GM21526 (cell line): ENCODE measurements around the gene GADD45B.
"Not testable (repeated sequence)": the region's sequence is repeated elsewhere in the genome, so short reads cannot be mapped to it uniquely, and the experiment has no call there.

Experiments
- ATAC-seq: cut with Tn5 transposase; IDR thresholded peaks from one replicate; pipeline ENCODE4 v1.9.1; 2021; ENCODE audit warnings: moderate library complexity; ENCODE audit not compliant: unreplicated experiment, low FRiP score

GADD45B gene

DNA sequence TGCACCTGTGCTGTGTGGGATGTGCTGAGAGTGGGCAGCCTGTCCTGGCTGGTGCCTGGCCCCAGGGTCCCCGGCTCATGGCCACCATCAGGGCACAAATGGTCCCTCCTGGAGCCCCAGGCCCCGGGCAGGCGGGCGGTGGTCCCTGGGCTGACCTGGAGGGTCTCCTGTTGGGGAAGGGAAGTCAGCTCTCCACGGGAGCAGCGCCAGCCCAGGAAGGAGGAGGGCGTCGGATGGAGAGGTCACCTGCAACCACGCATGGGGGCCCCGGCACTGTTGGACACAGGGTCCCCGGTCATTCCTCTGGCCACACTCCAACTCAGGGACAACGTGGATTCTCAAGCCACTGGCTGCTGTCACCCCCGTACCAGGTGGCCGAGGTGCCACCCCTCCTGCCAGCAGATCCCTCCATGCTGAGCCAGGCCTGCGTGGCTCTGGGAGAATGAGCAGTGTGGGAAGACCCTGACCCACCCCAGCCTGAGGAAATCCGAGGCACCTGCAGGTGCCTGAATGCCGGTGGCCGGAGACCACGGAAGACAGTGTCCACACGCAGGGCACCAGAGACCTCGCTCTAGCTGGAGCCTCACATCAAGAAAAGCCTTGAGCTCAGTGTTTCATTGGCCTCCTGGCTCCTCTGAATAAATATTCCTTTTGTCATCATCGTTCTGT lies 32.7 kb upstream of the GADD45B start:
- no peak for ATAC-seq

DNA sequence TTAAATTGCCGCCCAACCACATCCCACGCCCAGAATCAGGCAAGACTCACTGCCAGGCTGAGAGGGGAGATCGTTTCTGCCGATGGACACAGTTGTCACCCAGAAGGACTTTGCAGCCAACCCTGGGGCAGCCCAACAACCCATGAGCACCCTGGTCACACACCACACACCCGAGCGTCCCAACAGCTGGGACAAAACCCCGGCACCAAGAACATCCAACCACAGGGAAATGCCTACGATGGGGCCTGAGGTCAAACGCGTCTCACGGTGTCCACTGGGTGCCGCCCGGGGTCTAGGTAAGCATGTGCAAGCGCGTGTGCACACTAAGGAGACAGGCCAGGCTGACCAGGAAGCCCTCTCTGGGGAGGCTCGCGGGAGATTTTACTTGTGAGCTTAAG lies 32.1 kb upstream of the GADD45B start:
- no peak for ATAC-seq

DNA sequence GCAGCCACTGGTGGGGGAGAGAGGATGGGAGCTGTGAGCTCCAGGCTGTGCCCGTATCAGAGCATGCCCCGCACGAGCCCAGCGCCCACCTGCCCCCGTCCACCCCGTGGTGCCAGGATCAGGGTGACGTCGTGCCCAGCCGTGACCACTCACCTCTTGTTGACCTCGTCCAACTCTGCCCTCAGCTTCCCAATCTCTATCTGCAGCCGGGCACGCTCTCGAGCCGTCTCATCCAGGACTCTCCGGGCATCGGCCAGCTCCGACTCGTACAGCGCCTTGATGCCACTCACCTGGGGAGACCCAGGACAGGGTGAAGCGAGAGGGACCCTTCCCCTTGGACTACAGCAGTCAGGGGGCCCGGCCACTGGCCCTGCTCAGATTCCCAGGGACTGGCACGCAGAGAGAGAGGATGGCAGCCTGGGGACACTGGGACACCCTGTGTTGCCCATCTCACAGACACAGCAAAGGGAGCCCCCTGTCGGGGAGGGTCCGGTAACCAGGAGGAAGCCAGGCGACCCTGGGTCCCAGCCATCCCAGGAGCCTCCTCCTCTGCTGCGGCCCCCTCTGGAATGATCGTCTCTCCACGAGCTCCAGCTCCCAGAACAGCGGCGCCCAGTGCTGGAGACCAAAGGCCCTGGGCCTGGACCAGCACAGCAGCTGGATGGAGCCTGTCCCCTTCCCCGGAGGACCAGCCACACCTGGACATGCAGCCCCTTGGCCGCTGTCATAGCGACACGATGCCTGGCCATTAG lies 31.5 kb upstream of the GADD45B start:
- ATAC-seq = no peak

DNA sequence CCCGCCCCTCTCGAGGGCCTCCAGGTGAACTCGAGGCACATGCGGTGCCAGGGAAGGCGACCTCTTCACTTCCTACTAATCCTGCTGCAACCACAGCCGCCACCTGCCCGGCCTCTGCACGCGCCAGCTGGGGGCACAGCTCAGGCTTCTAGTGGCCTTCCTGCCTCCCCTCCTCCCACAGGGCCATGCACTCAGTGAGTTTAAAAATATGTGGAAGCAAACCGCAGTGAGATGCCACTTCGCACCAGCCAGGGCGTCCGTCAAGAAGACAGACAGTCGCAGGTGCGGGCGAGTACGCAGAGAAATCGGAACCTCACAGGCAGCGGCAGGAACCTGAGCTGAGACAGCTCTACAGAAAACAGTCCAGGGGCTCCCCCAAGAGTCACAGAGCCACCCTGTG lies 29.5 kb upstream of the GADD45B start:
- ATAC-seq = no peak

DNA sequence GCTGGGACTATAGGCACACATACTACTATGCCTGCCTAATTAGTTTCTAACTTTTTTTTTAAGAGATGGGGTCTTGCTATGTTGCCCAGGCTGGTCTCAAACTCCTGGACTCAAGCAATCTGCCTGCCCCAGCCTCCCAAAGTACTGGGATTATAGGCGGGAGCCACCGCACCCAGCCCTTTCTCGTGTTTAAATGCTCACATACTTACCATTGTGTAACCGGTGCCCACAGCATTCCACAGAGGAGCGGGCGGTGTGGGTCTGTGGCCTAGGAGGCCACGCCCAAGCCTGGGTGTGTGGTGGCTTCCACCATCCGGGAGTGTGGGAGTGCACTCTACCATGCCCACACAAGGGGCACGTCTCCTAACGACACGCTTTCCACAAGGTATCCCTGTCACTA lies 26.9 kb upstream of the GADD45B start:
- ATAC-seq = no peak

DNA sequence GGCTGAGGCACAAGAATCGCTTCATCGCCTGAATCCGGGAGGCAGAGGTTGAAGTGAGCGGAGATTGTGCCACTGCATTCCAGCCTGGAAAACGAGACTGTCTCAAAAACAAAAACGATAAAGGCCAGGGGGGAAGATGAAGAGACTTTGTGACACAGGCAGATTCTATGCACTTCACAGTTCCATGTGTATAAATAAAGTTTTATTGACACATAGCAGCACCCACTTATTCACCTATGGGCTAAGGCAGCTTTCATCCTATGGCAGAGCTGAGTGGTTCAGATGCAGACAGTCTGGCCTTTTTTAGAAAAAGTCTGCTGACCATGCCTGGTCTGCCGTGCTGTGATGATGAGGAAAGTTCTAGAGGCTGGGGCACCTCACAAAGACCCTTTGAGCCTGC lies 24.8 kb upstream of the GADD45B start:
- no peak for ATAC-seq

DNA sequence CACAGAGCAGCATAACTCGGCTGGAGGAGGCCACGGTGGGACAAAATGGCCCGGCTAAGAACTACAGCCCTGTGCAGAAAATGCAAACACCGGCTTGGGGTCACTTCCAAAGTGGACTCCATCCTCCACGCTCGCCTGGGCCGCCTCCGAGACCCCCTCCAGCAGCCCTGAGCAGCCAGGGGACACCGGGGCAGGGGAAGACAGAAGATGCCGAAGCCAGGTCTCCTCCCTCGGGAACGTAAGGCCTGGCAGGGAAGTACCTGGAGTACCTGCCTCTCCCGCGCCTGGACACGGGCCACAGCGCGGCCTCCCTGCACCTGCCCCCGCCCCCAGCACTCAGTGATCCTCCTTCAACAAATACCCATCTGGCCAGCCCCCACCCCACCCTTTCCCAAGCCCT lies 24.2 kb upstream of the GADD45B start:
- ATAC-seq = no peak

DNA sequence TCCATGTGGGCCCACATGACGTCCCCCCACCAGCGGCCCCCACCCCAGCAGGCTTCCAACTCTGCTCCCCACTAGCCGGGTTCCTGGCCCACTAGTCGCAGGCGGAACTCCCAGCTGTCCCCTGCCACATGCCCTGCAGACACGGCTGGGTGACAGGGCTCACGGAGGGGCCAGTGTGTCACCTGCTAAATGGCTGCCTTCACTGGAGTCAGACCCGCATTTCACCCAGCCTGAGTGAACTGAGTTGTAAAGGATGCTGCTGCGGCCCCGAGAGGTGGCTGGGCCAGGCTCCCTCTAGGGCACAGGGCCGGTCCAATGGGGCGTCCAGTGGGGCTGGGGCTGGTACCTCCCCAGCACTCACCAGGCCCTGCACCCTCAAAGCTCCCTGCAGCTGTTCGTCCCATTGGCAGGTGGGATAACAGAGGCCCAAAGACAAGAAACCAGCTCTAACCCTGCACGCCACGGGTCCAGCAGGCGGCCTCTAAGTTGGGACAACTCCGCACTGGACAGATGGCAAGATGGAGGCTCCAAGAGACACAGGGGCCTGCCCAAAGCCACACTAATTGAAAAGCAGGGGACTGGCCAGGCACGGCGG lies 22.4 kb upstream of the GADD45B start:
- no peak for ATAC-seq

DNA sequence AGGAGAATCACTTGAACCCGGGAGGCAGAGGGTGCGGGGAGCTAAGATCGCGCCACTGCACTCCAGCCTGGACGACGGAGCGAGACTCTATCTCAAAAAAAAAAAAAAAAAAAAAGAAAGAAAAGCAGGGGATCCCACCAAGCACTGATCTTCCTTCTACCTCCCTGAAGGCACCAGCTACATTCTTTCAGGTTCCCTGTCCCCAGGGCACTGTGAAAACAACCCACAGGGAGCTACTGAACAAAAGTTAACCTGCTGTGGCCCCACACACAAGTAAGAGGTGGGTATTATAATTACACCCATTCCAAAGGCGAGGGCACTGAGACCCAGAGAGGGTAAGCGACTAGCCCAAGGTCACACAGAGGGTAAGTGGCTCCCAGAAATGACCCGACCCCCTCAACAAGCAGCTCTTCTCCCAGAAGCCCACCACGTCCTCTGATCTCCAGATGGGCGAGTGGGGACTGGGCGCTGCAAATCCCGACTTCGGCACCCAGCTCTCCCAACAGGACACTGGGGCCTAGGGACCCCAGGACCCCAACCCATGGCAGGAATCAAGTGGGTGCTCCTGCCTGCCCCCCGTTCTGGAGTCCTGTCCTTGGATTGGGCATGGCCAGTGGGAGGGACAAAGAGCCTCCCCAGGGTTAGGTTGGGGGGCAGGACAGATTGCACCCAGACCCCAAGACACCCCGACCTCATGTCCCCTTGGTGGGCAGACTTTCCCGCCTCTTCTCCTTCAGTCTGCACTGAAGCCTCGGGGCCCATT lies 21.5 kb upstream of the GADD45B start:
- ATAC-seq = no peak

DNA sequence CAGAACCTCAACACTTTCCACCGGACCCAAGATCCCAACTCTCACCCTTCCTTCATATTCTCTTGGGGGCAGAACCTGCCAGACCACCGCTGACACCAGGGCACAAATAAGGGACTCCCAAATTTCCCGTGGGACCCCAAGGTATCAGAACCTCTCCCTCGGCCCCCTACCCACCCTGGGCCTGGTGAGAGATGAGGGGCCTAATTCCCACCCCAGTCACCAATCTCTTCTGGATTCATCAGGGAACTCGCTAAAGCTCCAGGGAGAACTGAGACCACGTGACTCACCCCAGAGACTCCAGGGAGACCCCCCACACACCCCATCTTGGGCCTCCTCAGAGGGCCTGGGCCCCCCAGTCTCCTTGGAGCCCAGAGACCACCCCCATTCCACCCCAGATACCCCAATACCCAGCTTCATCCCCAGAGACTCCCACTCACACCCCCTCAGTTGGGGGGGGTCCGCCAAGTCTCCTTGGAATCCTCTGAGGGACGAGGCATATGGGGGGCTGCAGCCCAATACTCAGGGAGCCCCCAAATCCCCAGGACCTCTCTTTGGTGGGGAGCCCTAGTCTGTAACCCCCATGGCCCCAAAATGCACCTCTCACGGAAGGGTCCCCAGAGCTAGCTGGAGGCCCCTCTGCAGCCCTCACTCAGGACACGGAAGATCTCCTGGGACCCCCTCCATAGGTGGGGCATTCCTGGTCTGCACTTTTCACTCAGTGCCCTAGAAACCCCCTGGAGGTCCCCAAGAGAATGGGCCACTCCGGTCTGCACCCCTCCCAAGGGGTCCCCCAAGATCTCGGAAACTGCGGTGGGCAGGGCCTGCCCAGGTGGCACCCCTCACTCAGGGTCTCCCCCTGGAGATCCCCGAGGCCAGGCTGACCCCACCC lies 20.7 kb upstream of the GADD45B start:
- ATAC-seq = no peak

DNA sequence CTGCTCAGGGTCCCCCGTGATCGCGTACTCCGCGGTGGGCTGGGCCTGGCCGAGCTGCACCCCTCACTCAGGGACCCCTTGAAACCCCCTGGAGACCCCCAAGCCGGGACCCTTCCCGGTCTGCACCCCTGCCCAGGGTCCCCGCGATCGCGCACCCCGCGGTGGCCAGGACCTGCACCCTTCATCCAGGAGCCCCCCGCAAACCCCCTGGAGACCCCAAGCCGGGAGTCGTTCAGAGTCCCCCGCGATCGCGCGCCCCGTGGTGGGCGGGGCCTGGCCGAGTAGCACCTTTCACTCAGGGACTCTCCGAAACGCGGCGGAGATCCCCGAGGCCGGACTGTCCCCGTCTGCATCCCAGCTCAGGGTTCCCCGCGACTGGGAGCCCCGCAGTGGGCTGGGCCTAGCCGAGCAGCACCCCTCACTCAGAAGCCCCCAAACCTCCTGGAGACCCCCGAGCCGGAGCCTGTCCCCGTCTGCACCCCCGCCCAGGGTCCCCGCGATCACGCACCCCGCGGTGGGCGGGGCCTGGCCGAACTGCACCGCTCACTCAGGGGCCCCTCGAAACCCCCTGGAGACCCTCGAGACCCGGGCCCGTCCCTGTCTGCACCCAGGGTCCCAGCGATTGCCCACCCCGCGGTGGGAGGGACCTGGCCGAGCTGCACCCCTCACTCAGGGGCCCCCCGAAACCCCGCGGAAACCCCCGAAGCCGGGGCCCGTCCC lies 19.9 kb upstream of the GADD45B start:
- no peak for ATAC-seq

DNA sequence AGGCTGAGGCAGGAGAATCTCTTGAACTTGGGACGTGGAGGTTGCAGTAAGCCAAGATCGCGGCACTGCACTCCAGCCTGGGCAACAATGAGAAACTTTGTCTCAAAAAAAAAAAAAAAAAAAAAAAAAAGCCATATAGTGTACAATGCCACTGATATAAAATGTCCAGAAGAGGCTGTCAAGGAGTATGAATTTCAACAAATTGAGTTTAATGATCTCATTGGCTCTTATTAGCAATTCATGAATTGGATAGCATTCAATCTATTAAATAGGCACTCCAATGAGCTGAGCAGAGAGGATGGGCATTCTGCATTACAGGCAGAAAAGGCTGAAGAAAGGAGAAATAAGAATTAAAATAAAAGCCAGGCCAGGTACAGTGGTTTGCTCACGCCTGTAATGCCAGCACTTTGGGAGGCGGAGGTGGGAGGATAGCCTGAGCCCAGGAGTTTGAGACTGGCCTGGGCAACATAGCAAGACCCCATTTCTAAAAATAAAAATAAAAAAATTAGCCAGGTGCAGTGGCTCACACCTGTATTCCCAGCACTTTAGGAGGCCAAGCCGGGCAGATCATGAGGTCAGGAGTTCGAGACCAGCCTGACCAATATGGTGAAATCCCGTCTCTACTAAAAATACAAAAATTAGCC lies 18.4 kb upstream of the GADD45B start:
- no peak for ATAC-seq

DNA sequence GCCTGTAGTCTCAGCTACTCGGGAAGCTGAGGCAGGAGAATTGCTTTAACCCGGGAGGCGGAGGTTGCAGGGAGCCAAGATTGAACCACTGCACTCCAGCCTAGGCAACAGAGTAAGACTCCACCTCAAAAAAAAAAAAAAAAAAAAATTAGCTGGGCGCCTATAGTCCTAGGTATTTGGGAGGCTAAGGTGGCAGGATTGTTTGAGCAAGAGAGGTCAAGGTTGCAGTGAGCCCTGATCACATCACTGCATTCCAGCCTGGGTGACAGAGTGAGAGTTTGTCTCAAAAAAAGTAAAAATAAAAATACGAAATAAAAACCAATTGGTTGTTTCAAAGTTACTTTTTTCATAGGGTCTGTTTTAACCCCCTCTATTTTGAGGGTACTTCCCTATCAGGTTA lies 17.9 kb upstream of the GADD45B start:
- no peak for ATAC-seq

DNA sequence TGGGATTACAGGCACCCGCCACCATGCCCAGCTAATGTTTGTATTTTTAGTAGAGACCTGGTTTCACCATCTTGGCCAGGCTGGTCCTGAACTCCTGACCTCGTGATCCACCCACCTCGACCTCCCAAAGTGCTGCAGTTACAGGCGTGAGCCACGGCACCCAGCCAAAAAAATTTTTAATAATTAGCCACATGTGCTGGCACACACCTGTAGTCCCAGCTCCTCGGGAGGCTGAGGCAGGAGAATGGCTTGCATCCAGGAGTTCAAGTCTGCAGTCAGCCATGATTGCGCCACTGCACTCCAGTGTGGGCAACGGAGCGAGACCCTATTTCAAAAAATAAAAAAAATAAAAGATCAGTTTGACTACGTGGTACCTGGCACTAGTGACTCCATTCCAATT lies 17.2 kb upstream of the GADD45B start:
- not testable (repeated sequence) for ATAC-seq

DNA sequence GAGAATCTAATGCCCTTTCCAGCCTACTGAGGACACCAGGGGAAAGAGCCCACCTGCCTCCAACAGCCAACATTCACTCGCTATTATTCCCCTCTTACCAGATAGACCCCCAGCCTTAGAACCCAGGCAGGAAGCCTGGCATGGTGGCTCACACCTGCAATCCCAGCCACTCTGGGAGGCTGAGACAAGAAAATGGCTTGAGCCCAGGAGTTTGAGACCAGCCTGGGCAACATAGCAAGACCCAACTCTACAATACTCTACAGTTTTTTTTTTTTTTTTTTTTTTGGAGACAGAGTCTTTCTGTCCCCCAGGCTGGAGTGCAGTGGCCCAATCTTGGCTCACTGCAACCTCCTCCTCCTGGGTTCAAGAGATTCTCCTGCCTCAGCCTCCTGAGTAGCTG lies 15.7 kb upstream of the GADD45B start:
- no peak for ATAC-seq

DNA sequence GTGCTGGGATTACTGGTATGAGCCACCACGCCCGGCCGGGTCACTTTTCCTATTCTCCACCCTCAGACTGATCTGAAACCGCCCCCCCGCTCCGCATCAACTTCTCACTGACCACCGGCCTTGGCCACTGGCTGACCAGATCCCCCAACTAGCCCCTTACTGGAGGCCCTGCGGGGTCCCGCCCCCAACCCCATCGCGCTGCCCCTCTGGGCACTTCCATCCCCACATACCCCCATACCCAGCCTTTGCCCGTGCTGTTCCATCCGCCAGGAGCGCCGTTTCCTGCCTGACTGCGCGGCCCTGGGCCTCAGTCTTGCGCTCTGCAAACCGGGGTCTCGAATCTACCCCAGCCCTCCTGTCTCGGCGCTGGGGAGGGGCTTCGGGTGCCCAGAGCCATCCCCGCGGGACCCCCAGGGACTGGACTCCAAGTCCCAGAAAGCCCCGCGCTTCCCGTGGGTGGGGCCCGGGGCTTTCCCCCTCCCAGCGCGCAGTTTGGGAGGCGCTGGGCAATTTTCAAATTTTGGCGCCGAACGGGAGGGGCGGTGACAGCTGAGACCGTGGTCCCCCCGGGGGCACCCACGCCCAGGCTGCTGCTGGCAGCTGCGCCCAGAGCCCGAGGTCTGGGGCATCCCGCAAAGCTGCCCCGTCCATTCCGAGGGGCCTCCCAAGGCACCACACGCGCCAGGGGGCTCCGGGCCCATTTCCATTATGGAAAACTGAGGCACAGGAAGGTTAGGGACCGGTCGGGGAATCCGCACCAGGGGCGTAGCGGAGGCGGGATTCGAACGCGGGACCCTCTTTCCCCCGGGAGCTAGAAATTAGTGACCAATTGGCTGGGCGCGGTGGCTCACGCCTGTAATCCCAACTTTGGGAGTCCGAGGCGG lies 13.9 kb upstream of the GADD45B start:
- no peak for ATAC-seq

DNA sequence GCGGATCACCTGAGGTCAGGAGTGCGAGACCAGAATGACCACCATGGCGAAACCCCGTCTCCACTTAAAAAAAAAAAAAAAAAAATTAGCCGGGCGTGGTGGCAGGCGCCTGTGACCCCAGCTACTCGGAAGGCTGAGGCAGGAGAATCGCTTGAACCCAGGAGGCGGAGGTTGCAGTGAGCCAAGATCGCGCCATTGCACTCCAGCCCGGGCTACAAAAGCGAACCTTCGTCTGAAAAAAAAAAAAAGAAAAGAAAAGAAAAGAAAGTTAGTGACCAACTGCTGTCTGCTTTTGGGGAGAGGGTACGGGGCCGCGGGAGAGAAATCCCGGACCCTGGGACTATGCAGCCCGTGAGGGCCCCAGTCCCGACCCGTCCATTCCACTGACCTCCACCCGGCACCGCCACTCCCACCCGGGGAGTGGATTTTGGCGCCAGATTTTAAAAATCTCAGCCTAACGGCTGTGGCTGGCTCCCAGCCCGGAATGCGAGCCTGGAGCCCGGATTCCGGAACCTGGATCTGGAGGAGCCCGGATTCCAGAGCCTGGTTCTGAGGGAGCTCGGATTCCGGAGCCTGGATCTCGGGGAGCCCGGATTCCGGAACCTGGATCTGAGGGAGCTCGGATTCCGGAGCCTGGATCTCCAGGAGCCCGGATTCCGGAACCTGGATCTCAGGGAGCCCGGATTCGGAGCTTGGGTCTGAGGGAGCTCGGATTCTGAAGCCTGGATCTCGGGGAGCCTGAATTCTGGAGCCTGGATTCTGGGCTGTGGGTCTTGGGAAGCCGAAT lies 13.1 kb upstream of the GADD45B start:
- ATAC-seq = no peak
